Measurements from ENCODE around the gene AGBL4. TPM values are rescaled to one million over a fixed set of nuclear protein-coding genes. Genes with fewer than 3 reads are reported as not detected.
A peak's percentile ranks its signal among the peaks of the same experiment; 100 is the strongest.

AGBL4 gene
- total RNA-seq, 1 experiment from 2014 or later: 0.10 TPM

DNA sequence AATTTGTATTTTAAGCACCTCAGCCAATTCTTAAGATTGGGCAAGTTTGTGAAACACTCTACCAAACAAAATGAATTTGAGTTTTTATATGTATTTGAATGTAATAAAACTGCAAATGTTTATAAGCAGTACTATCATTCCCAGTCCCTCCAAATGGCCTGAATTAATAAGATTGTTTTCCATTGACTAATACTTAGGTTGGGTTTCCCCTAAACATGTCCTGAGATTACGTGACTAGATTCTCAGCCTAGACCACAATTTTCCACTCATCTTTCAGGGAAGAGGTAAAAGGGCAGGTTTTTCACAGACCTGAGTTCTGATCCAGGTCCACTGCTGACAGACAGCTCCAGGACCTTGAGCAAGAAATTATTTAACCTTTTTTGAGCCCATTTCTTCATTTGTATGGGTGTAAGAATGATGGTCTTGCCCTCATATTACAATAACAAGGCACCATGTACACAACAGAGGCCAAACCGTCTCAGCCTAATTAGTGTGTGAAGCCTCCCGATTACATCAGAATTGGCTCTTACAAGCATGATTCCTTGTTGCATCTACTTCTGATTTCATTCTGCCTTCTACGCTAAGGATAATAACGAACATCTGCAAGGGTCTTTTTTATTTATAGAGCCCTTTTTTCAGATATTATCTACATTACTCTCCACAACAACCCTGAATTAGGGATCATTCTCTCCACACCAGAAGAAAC lies 1298.3 kb downstream of the AGBL4 start:
- Histone ChIP-seq H3K27me3 (no peaks in the 10 kb centered on the region), H3K4me3 (no peak overlapping the region), H3K27ac (no peak overlapping the region), H3K36me3 (no peaks in the 10 kb centered on the region), H3K4me1 (no peaks in the 10 kb centered on the region), H3K9me3 (replicated peaks) (no peaks in the 10 kb centered on the region)
- no peak for DNase-seq

DNA sequence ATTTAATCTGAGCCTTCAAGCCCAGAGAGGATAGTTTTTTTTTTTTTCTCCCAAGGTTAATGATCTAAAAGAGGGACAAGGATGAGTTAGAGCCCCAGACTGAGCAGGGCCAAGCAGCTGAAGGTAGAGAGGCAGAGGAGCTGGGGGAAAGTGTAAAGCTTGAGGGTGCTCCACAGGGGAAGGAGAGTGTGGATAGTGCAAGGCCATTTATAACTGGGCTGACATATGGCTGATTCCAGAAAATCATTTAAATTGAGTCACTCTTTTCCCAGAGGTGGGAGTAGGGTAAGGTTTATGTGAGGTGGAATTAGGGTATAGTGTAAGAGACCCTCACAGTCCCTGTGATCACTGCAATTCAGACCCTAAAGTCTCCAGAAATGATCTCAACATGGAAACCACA lies 1302.8 kb downstream of the AGBL4 start:
- Histone ChIP-seq H3K4me3 (no peak overlapping the region), H3K9me3 (replicated peaks) (no peaks in the 10 kb centered on the region), H3K4me1 (no peaks in the 10 kb centered on the region), H3K36me3 (no peaks in the 10 kb centered on the region), H3K27me3 (no peaks in the 10 kb centered on the region), H3K27ac (no peak overlapping the region)
- no peak for DNase-seq

DNA sequence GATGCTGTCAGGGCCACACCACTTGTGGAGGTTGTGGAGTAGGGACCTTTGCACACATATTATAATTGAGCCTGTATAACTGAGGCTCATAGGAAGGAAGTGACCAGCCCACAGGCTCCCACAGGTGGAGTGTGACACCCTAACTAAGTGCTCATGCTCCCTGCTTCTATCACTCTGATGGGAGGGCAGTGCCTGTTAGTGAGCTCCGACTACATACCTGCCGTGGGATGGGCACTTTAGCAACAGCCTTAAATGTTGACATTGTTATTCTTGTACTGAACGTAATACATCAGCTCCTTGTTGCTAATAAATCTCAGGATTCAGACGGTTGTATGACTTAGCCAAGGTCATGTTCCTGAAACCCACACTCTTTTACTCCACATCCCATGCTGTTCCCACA lies 1305.0 kb downstream of the AGBL4 start:
- Histone ChIP-seq H3K27me3 (no peaks in the 10 kb centered on the region), H3K9me3 (replicated peaks) (no peaks in the 10 kb centered on the region), H3K4me3 (no peak overlapping the region), H3K36me3 (no peaks in the 10 kb centered on the region), H3K27ac (no peak overlapping the region), H3K4me1 (no peaks in the 10 kb centered on the region)
- DNase-seq: no peak

DNA sequence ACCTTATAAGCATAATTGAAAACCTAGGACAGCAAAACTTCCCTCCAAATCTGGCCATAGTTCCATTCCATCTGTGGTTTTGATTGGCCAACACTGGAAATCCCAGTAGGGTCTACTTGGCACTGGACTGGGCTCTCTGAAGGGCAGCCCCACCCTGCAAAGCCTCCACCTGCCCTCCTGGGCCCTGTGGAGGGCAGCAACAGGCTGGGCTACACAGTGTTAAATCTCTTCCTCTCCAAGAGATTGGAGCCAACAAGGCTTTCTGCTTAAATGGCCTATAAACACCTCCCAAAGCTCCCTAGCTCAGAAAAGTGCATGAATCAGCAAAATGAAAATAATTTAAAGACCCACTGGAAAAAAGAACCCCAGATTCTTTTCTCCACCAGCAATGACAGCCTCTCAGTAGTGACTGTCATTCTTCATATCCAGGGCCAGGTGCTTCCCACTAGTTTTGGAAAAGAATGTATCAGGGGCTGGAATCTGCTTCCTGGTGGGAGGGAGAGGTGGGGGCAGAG lies 1305.6 kb downstream of the AGBL4 start:
- Histone ChIP-seq H3K4me1 (no peaks in the 10 kb centered on the region), H3K4me3 (no peak overlapping the region), H3K27me3 (no peaks in the 10 kb centered on the region), H3K27ac (no peak overlapping the region), H3K9me3 (replicated peaks) (no peaks in the 10 kb centered on the region), H3K36me3 (no peaks in the 10 kb centered on the region)
- DNase-seq: no peak

DNA sequence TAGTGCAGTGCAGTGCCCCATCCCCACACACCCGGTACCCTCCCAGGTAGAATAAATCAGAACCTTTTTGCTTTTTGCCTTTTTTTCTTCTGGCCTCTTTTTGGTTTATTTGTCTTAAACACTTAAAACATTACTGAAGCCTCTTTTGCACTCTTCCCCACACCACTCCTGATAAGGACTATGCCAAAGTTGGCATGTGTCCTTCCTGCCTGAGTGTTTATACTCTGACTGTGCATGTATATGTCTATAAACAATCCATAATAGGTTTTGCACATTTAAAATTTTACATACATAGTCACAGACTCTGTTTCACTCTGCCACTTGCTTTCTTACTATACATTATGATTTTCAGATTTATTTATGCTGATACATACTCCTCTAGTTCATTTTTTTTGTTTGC lies 1306.7 kb downstream of the AGBL4 start:
- H3K36me3 ChIP-seq: no peaks in the 10 kb centered on the region
- H3K27ac ChIP-seq: no peak overlapping the region
- no peaks in the 10 kb centered on the region for H3K4me1 ChIP-seq
- no peak for DNase-seq
- H3K27me3 ChIP-seq: no peaks in the 10 kb centered on the region
- no peak overlapping the region for H3K4me3 ChIP-seq
- H3K9me3 ChIP-seq (replicated peaks): no peaks in the 10 kb centered on the region

DNA sequence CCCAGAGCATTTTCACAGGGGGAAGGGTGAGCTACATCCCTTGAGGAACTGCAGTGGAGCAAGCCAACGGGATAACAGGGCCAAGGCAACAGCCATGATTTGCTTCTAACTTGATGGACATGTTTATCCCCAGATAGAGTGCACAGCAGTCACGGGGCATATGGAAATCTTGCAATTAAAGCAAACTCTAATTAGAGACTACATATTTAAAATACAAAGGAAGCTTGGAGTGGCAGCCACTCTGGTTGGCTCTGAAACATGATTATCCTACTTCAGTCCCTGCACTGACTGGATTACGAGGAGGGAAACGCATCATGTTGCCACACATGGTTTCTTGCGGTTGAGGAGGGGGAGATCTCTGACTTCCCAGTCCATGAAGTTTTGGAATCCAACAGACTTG lies 1307.8 kb downstream of the AGBL4 start:
- Histone ChIP-seq H3K27ac (no peak overlapping the region), H3K9me3 (replicated peaks) (no peaks in the 10 kb centered on the region), H3K4me1 (no peaks in the 10 kb centered on the region), H3K36me3 (no peaks in the 10 kb centered on the region), H3K4me3 (no peak overlapping the region), H3K27me3 (no peaks in the 10 kb centered on the region)
- no peak for DNase-seq

DNA sequence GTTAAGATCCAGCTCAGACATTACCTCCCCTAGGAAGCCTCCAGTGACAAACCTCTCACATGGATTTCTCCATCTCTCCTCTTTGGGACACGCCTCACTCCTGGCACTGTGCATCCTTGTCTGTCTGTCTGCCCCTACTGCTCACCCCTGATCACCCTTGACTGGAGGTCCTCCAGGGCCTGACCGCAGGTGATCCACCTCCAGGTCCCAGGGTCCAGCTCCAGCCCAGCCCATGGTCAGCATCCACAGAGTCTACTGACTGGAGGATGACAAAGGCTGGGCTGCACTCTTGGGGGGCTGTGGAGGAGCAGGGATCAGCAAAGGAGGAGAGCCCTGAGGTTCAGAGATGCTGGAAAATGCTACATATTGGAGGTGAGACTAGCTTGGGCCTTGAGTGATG lies 1312.8 kb downstream of the AGBL4 start:
- Histone ChIP-seq H3K9me3 (replicated peaks) (no peaks in the 10 kb centered on the region), H3K4me1 (no peaks in the 10 kb centered on the region), H3K4me3 (no peak overlapping the region), H3K27me3 (no peaks in the 10 kb centered on the region), H3K27ac (no peak overlapping the region), H3K36me3 (no peaks in the 10 kb centered on the region)
- no peak for DNase-seq

DNA sequence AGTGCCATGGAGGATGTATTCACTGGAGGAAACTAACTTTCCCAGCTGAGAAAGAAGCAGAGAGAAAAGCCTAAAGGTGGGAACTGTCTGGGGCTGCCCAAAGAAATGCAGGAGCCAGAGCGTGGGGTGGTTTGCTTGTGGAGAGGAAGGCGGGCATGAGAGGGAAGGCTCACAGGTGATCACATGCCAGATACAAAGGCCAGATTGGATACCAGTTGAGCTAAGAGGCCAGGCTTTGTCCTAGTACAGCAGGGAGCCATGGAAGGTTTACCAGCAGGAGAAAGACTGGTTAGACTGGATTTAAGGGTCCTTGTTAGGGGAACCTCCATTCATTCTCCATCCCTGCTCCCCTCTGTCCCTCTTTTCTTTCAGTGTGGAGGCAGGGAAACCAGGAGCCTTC lies 1313.4 kb downstream of the AGBL4 start:
- H3K4me1 ChIP-seq: no peaks in the 10 kb centered on the region
- no peak for DNase-seq
- H3K27ac ChIP-seq: no peak overlapping the region
- H3K4me3 ChIP-seq: no peak overlapping the region
- no peaks in the 10 kb centered on the region for H3K9me3 ChIP-seq (replicated peaks)
- H3K27me3 ChIP-seq: no peaks in the 10 kb centered on the region
- no peaks in the 10 kb centered on the region for H3K36me3 ChIP-seq

DNA sequence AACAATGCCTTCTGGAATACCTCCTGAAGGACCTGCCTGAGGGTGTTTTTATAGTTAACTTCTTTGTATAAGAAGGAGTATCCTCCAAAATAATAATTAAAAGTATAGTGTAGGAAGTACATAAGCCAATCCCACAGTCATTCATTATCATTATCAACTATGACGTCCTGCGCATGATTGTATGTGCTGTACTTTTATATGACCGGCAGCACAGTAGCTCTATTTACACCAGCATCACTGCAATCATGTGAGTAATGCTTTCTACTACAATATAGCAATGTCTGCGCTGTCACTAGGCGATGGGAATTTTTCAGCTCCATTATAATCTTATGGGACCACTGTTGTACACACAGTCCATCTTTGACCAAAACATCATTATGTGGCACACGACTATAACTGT lies 1319.0 kb downstream of the AGBL4 start:
- DNase-seq: no peak
- no peaks in the 10 kb centered on the region for H3K4me1 ChIP-seq
- no peak overlapping the region for H3K27ac ChIP-seq
- no peaks in the 10 kb centered on the region for H3K36me3 ChIP-seq
- no peaks in the 10 kb centered on the region for H3K9me3 ChIP-seq (replicated peaks)
- H3K27me3 ChIP-seq: no peaks in the 10 kb centered on the region; the same call in 1 of the 2 replicates
- H3K4me3 ChIP-seq: no peak overlapping the region

DNA sequence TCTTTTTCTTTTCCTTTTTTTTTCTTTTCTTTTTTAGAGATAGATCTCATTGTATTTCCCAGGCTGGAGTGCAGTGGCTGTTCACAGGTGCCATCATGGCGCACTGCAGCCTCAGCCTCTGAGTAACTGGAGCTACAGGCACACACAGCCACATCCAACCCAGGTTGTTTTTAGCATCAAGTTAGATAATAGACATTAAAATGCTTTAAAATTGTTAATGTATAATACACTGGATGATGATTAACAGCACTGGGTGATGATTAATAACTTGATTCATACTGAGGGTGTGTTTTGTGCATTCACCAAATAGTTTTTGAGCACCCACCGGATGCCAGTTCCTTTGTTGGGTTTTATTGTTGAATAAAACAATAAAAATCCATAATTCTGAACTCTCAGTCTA lies 1322.3 kb downstream of the AGBL4 start:
- Histone ChIP-seq H3K27ac (no peak overlapping the region), H3K4me1 (no peaks in the 10 kb centered on the region), H3K4me3 (no peak overlapping the region), H3K27me3 (peaks cover 5% of the 10 kb centered on the region; the same call in 1 of the 2 replicates), H3K36me3 (no peaks in the 10 kb centered on the region), H3K9me3 (replicated peaks) (no peaks in the 10 kb centered on the region)
- no peak for DNase-seq

DNA sequence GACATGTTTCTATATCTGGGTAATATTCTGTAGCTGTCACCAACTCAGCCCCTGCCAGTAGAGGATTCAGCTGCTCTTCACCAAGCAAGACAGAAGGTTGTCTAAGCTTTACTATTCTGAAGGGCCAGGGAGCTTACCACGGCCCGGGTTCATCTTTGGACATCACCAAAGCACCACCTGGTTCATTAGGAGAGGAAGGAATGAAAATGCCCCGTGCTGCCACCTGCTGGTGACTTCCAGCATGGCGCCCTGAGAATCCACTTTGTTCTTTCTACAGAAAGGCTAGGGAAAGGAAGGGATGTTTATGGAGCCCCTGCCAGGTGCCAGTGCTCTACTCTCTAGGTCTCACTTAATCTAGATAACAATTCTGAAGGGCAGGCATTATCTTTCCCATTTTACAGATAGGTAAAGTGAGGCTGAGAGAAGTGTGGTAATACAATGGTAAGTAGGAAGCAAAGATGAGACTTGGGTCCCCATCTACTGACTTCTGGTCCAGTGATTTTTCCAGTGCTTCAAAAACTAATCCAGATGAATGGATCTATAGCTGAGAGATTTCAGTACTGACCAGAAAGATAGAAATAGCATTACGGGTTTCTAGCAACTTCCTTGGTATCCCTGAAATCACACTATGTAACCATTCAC lies 1326.6 kb downstream of the AGBL4 start:
- Histone ChIP-seq H3K27ac (no peak overlapping the region), H3K4me3 (no peak overlapping the region), H3K27me3 (peaks cover 19% of the 10 kb centered on the region; the same call in 1 of the 2 replicates), H3K9me3 (replicated peaks) (no peaks in the 10 kb centered on the region), H3K4me1 (no peaks in the 10 kb centered on the region), H3K36me3 (no peaks in the 10 kb centered on the region)
- peak; percentile 41 to 79 for DNase-seq

DNA sequence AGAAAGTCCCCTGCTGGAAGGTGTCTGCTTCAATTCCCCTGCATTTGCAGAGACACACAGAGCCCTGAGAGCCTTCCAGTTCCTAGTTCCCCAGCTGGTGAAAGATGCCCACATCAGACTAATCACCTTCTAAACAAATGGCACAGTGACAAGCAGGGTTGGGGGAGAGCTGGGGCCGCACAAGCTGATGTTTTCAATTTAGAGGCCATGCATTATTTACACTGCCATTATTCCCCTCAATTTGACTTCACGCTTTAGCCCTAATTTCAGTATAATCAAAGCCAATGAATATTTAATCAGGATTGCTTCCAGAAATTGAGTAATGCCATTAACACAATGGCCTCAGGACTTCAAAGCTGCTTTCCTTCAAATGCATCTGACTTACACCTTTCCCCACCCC lies 1328.6 kb downstream of the AGBL4 start:
- H3K27ac ChIP-seq: no peak overlapping the region
- peaks cover 29% of the 10 kb centered on the region; the same call in 1 of the 2 replicates for H3K27me3 ChIP-seq
- no peaks in the 10 kb centered on the region for H3K4me1 ChIP-seq
- no peak overlapping the region for H3K4me3 ChIP-seq
- no peaks in the 10 kb centered on the region for H3K9me3 ChIP-seq (replicated peaks)
- no peak for DNase-seq
- H3K36me3 ChIP-seq: no peaks in the 10 kb centered on the region

DNA sequence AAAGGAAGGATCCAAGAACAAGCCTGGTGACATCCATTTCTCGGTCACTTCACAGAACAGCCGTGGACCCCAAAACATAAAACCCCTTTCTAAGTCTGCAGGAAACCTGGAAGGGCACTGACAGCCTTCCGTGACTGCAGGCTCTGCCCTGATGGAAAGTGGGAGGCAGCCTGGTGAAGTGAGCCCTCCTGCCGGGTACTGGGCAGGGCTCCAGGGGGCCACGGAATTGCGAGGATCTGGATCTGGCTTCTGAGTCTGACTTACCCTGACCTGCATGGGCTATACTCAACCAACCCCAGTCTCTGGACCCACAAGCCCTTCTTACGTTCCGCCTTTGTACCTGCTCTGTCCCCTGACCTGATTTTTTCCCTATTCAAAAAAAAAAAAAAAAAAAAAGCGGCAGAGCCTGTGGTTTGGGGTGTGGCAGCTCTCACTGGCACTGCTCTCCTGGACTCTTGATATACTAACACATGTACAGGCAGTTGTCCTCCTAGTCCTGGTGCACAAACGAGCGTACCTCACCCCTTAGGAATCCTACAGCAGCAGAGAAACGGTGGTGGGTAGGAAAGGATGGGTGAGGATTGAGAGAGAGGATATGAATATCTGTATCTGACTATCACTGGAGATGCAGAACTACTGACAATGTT lies 1330.0 kb downstream of the AGBL4 start:
- H3K27ac ChIP-seq: no peak overlapping the region
- DNase-seq: no peak
- peaks cover 29% of the 10 kb centered on the region; the same call in 1 of the 2 replicates for H3K27me3 ChIP-seq
- no peaks in the 10 kb centered on the region for H3K9me3 ChIP-seq (replicated peaks)
- H3K4me3 ChIP-seq: no peak overlapping the region
- H3K36me3 ChIP-seq: no peaks in the 10 kb centered on the region
- no peaks in the 10 kb centered on the region for H3K4me1 ChIP-seq

DNA sequence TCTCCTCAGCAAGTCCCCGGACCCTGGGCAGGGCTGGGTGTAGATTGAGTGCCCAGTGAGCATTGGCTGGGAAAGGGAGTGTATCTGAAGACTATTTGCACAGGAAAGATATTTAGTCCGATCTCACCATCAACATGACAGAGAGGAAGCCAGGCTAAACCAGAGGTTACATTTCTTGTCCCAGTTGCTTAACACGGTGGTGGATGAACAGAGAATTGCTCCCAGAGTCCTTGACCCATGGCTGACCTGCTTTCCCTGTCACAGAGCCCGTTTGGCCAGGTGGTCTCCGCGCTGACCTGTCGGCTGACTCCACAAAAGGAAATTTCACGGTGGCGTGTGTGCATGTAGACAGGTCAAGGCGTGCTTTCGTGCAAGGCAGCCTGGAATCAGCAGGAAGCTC lies 1330.6 kb downstream of the AGBL4 start:
- Histone ChIP-seq H3K36me3 (no peaks in the 10 kb centered on the region), H3K27ac (no peak overlapping the region), H3K9me3 (replicated peaks) (no peaks in the 10 kb centered on the region), H3K27me3 (peaks cover 29% of the 10 kb centered on the region; the same call in 1 of the 2 replicates), H3K4me3 (no peak overlapping the region), H3K4me1 (no peaks in the 10 kb centered on the region)
- no peak for DNase-seq

DNA sequence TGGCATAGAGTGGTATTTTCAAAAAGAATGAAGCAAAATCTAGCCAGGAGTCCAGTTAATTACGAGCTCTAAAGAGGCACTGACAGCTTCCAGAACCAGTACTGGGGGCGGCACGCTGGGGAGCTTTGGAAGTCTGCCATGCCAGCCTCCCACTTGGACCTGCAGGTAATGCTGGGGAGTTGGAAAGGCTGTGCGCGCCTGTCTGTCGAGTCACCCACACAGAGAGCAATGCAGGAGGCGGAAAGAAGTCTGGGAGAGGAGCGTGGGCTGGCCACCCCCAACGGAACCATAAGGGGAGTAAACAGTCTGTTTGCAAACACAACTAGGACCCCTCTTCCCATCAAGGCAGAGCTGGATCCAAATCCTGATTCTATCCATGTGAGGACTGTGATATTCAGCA lies 1331.5 kb downstream of the AGBL4 start:
- Histone ChIP-seq H3K36me3 (no peaks in the 10 kb centered on the region), H3K4me1 (no peaks in the 10 kb centered on the region), H3K27me3 (peaks cover 25% of the 10 kb centered on the region; the same call in 1 of the 2 replicates), H3K9me3 (replicated peaks) (no peaks in the 10 kb centered on the region), H3K27ac (no peak overlapping the region), H3K4me3 (no peak overlapping the region)
- no peak for DNase-seq

Data from SJCRH30 (cell line).